HUES64 (cell line): ENCODE data around the gene PLD3.

Source experiments
- H3K27ac ChIP-seq: 2 replicates; pipeline ENCODE4 v1.7.0; 2013; ENCODE audit warnings: low read depth, low read length, inconsistent platforms
- H3K27me3 ChIP-seq: 2 replicates; pipeline ENCODE4 v1.6.1; 2013; ENCODE audit warnings: mild to moderate bottlenecking, low read length; ENCODE audit not compliant: insufficient read depth
- H3K36me3 ChIP-seq: 2 replicates; pipeline ENCODE4 v1.6.1; 2013; ENCODE audit warnings: mild to moderate bottlenecking, low read length; ENCODE audit not compliant: insufficient read depth
- H3K4me1 ChIP-seq: 2 replicates; pipeline ENCODE4 v1.6.1; 2013; ENCODE audit warnings: mild to moderate bottlenecking, low read length, moderate library complexity; ENCODE audit not compliant: insufficient read depth
- H3K4me3 ChIP-seq: 2 replicates; pipeline ENCODE4 v1.5.1; 2013; ENCODE audit warnings: mild to moderate bottlenecking, low read length, moderate library complexity
- H3K9ac ChIP-seq: 2 replicates; pipeline ENCODE4 v1.6.1; 2013; ENCODE audit warnings: mild to moderate bottlenecking, low read depth, low read length
- H3K9me3 ChIP-seq: 2 replicates; pipeline ENCODE4 v1.6.1; 2013; ENCODE audit warnings: low read depth, low read length; ENCODE audit not compliant: insufficient read depth
- WGBS: fragments of 150-250, 120-280 bp; methylation state at CpG from one replicate; pipeline ENCODE4 v1.1.7; 2013; ENCODE audit warnings: missing lambda C conversion rate; 5-methylcytosine and 5-hydroxymethylcytosine counted together

Gene PLD3

DNA sequence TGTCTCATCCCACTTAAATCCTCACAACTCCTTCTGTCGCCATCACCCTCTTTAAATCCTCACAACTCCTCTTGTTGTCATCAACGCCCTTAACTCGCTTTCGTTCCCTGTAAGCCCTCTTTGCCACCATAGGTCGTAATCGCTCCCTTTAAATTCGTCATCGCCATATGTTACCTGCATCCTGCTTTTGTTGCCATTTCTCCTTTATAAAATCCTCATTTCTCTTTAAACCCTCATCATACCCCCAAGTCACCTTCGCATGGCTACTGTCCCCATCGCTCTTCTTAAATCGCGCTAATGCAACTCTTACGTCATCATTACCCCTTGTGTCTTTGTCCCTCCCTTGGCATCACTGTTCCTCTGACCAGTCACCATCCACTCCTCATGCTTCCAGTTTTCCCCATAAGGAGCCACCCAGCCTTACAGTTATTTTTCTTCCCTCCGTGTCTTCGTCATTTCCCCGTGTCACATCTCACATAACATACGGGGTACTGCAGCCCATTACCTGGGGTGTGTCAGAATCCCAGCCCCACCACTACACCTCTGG, 539 bp downstream of the PLD3 start:
- Histone ChIP-seq H3K9me3 (no peaks in the 10 kb centered on the region), H3K36me3 (no peaks in the 10 kb centered on the region), H3K4me1 (peaks cover 7% of the 10 kb centered on the region; the same call in 1 of the 2 replicates), H3K27me3 (no peaks in the 10 kb centered on the region), H3K27ac (no peak overlapping the region), H3K4me3 (peak overlapping the region; percentile 89), H3K9ac (peak overlapping the region; percentile 67; the same call in 1 of the 2 replicates)
- 16% methylated on average over 17 of the region's 17 CpGs for WGBS

DNA sequence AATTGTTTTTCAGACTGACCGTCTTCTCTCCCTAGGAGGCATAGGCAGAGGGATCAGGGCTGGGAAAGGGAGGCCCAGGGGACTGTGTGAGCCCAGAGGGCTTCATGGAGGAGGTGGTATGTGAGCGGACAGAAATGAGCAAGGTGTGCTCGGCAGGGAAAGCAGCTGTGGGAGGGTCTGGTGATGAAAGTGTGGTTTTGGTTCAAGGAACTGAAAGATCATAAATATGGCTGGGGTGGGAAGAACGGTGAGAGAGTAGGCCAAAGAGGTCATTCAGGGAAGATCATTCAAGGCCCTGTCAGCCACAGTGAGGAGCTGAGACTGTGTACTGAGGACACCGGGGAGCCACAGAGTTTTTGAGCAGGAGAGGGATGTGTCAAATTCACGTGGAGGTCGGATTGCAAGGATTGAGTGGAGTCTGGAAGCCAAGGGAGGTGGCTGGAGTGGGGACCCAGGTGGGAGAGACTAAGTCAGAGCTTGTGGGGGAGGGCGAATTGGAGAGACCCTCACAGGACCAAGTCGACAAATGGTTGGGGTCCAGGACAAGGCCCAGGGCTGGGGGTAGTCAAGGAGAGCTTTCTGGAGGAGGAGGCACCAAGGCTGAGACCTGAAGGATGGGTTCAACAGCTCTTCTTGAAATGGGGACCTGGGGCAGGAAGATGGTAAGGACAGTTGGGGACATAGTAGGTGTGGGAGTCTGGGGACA, 7.6 kb downstream of the PLD3 start:
- no peak overlapping the region for H3K4me3 ChIP-seq
- H3K27ac ChIP-seq = no peak overlapping the region
- H3K4me1 ChIP-seq = no peaks in the 10 kb centered on the region
- peaks cover 2% of the 10 kb centered on the region; the same call in 1 of the 2 replicates for H3K36me3 ChIP-seq
- 90% methylated on average over 9 of the region's 9 CpGs for whole genome bisulfite sequencing
- no peaks in the 10 kb centered on the region for H3K27me3 ChIP-seq
- H3K9ac ChIP-seq = no peak overlapping the region
- no peaks in the 10 kb centered on the region for H3K9me3 ChIP-seq

DNA sequence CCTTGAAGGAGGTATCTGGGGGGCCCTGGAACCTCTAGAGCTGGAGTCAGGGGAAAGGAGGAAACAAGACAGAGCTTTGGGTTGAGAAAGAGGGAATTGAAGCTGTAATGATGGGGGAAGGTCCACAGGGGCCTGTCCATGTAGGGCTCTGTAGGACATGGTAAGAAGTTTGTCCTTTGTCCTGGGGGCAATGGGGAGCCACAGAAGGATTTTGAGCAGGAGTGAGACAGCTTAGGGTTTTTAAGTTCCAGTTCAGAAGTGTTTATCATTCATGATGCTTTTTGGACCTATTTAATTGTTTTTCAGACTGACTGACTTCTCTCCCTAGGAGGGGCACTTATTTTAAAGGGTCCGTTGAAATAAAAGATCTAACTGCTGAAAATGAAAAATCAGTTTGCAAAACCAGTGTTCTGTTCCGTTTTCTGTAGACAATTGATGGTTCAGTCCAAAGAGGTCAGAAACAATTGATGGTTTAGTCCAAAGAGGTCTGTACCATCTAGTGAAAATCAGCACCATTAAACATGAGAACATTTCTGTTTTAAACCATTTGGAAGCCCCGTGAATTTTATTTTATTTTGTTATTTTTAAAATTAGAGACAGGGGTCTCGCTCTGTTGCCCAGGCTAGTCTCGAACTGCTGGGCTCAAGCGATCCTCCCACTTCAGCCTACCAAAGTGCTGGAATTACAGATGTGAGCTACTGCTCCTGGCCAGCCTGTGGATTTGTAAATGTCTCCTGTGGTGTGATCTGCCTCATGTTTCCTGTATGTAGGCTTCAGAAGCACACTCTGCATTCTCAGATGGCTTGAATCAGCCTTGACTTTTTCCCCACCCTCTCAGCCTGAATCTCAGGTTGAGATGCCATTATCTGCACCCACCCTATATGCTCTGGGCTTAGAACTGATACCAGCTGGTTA, 8.4 kb downstream of the PLD3 start:
- Histone ChIP-seq H3K36me3 (peaks cover 2% of the 10 kb centered on the region; the same call in 1 of the 2 replicates), H3K9ac (no peak overlapping the region)
- 90% methylated on average over 5 of the region's 6 CpGs for WGBS

DNA sequence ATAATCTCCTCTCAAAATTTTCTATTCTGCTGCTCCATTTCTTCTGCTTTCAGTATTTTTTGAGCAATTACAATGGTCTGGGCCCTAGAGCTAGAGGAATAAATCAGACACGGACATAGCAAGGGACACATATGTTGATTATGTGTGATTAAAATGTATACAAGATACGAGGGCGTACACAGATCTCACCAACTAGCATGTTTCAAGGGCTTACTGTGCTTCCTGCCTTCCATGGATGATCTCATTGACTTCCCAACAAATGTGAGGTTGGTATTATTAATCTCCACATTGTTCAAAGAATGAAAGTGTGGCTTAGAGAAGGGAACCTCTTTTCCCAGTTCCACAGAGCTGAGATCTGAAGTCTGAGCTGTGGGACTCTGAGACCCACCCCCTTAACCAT, 9.1 kb downstream of the PLD3 start:
- H3K9me3 ChIP-seq = no peaks in the 10 kb centered on the region
- no peak overlapping the region for H3K27ac ChIP-seq
- H3K9ac ChIP-seq = no peak overlapping the region
- no peak overlapping the region for H3K4me3 ChIP-seq
- peaks cover 2% of the 10 kb centered on the region; the same call in 1 of the 2 replicates for H3K36me3 ChIP-seq
- no peaks in the 10 kb centered on the region for H3K4me1 ChIP-seq
- no peaks in the 10 kb centered on the region for H3K27me3 ChIP-seq
- 98% methylated on average over 2 of the region's 3 CpGs for WGBS

More for the DNA sequence above, 8.4 kb downstream of the PLD3 start:
- Histone ChIP-seq H3K4me1 (no peaks in the 10 kb centered on the region), H3K27ac (no peak overlapping the region), H3K9me3 (no peaks in the 10 kb centered on the region), H3K4me3 (no peak overlapping the region), H3K27me3 (no peaks in the 10 kb centered on the region)

DNA sequence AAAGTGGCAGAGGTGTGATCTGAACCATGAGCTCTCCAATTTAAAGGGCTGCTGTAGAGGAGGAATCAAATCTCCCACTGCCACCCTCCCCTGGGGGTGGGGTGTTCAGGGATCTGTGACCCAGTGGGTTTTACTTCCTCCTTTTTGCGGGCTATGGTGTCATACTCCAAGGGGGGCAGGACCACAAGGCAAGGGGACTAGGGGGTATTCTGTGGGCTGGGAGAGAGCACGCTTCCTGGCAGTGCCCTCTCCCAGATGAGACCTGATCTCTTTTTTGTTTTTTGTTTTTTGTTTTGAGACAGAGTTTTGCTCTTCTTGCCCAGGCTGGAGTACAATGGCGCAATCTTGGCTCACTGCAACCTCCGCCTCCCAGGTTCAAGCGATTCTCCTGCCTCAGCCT, 10.3 kb downstream of the PLD3 start:
- Histone ChIP-seq H3K9me3 (no peaks in the 10 kb centered on the region), H3K9ac (no peak overlapping the region), H3K27ac (no peak overlapping the region), H3K27me3 (no peaks in the 10 kb centered on the region), H3K4me3 (no peak overlapping the region), H3K4me1 (no peaks in the 10 kb centered on the region), H3K36me3 (peaks cover 2% of the 10 kb centered on the region; the same call in 1 of the 2 replicates)
- WGBS = 96% methylated on average over 3 of the region's 5 CpGs

DNA sequence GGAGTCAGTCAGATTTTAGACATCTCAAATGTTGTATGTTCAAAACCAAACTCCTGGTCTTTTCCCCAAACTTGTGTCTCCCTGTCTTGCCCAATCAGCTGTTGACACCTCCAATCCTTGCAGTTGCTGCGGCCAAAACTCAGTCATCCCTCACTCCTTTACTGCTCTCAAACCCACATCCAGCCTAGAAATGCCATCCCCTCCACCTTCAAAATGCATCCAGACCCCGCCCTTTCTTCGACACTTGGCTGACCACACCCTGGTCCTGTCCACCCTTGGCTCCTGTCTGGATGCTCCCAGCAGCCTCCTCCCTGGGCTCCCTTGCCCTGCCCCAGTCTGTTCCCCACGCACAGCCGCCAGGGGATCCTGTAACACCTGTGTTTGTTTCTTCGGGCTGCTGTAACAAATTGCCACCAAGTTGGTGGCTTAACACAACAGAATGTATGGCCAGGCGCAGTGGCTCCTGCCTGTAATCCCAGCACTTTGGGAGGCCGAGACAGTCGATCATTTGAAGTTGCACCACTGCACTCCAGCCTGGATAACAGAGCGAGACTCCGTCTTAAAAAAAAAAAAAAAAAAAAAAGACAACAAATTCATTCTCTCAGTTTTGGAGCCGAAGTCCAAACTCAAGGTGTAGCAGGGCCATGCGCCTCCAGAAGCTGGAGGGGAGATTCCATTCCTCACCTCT, 11.7 kb downstream of the PLD3 start:
- Histone ChIP-seq H3K9ac (no peak overlapping the region; the same call in 1 of the 2 replicates), H3K27ac (no peak overlapping the region), H3K4me3 (no peak overlapping the region), H3K9me3 (no peaks in the 10 kb centered on the region), H3K4me1 (peaks cover 3% of the 10 kb centered on the region; the same call in 1 of the 2 replicates), H3K36me3 (peaks cover 2% of the 10 kb centered on the region; the same call in 1 of the 2 replicates), H3K27me3 (no peaks in the 10 kb centered on the region)
- 90% methylated on average over 13 of the region's 13 CpGs for WGBS

DNA sequence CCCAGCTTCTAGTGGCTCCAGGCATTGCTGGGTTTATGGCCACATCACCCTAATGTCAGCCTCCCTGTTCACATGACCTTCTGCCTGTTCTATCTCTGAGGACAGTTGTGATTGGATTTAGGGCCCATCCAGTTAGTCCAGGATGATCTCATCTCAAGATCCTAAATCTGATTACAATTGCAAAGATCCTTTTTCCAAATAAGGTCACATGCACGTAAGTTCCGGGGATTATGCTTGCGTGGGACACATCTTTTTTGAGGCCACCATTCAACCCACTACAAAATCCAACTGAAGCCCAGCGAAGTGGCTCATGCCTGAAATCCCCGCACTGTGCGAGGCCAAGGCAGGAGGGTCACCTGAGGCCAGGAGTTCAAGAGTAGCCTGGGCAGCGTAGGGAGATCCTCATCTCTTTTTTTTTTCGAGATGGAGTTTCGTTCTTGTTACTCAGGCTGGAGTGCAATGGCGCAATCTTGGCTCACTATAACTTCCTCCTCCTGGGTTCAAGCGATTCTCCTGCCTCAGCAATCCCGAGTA, 12.3 kb downstream of the PLD3 start:
- Histone ChIP-seq H3K4me1 (peaks cover 7% of the 10 kb centered on the region; the same call in 1 of the 2 replicates), H3K27ac (no peak overlapping the region)

DNA sequence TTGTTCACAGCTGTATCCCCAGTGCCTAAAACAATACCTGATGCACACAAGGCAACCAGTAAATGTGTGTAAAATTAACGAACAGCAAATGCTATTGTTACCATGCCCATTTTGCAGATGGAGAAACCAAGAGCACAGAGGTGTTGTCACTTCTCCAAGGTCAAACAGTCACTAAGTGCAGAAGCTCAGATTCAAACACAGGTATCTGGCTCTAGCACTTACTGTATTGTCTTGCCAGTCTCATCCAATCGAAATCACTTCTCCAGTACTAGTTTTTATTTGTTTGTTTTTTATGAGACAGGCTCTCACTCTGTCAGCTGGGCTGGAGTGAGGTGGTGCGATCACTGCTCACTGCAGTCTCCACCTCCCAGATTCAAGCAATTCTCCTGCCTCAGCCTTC, 13.7 kb downstream of the PLD3 start:
- no peaks in the 10 kb centered on the region for H3K27me3 ChIP-seq

More for the DNA sequence above, 12.3 kb downstream of the PLD3 start:
- Histone ChIP-seq H3K36me3 (peaks cover 2% of the 10 kb centered on the region; the same call in 1 of the 2 replicates), H3K9ac (no peak overlapping the region), H3K9me3 (no peaks in the 10 kb centered on the region), H3K4me3 (no peak overlapping the region), H3K27me3 (no peaks in the 10 kb centered on the region)
- 95% methylated on average over 12 of the region's 12 CpGs for whole genome bisulfite sequencing

DNA sequence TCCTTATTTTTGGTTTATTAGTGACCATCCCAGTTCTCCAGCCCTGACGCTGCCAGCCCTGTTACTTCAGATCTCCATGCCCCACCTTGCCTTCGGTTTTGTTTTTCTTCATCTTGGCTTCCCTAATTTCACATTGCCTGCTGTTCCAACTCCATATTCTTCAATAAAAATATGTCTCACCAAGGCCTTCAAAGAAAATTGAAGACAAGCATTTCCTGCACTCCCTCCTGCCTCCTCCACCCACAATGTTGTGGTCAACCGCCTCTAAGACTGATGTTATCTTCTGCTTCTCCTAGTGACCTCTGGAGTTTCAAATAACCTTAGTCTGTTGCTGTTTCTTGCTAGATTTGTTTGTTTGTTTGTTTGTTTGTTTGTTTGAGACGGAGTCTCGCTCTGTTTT, 14.6 kb downstream of the PLD3 start:
- no peak overlapping the region for H3K4me3 ChIP-seq
- no peaks in the 10 kb centered on the region for H3K9me3 ChIP-seq
- peaks cover 14% of the 10 kb centered on the region for H3K36me3 ChIP-seq
- no peak overlapping the region for H3K27ac ChIP-seq
- no peak overlapping the region for H3K9ac ChIP-seq
- peaks cover 23% of the 10 kb centered on the region for H3K4me1 ChIP-seq
- no peaks in the 10 kb centered on the region for H3K27me3 ChIP-seq
- 91% methylated on average over 5 of the region's 5 CpGs for WGBS

More for the DNA sequence above, 13.7 kb downstream of the PLD3 start:
- 96% methylated on average over 2 of the region's 3 CpGs for WGBS
- Histone ChIP-seq H3K4me1 (peaks cover 19% of the 10 kb centered on the region), H3K9ac (no peak overlapping the region), H3K36me3 (peaks cover 5% of the 10 kb centered on the region), H3K9me3 (no peaks in the 10 kb centered on the region), H3K4me3 (no peak overlapping the region), H3K27ac (no peak overlapping the region)

DNA sequence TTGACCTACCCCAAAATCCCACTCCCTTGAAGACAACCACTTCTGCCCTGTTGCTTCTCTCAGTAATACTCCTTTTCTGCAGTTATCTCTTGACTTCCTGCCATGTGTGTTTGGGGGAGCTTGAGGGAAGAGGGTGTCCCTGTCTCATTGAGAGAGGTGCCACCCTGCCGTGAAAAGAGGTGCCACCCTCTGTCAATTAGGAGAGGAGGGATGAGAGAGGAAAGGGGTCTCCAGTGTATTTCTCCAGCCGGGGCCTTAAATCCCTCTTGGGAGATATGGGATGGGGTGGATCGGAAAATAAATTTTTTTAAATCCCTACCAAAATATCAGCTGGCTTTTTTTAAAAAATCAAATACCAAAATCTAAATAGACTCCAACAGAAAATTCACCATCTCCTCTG, 16.5 kb downstream of the PLD3 start:
- Histone ChIP-seq H3K36me3 (peaks cover 28% of the 10 kb centered on the region), H3K4me3 (peak overlapping the region; percentile 73), H3K9ac (peak overlapping the region; percentile 76; the same call in 1 of the 2 replicates), H3K4me1 (peaks cover 23% of the 10 kb centered on the region), H3K27me3 (no peaks in the 10 kb centered on the region), H3K9me3 (no peaks in the 10 kb centered on the region), H3K27ac (no peak overlapping the region)
- WGBS = 77% methylated on average over 2 of the region's 3 CpGs
